HG03457 (cell line): ENCODE results near the gene MT1G.
"Not testable (repeated sequence)": the region's sequence is repeated elsewhere in the genome, so short reads cannot be mapped to it uniquely, and the experiment has no call there.

Experiments used
- ATAC-seq: cut with Tn5 transposase; IDR thresholded peaks from one replicate; pipeline ENCODE4 v1.9.1; 2021; ENCODE audit warnings: moderate number of reproducible peaks; ENCODE audit not compliant: unreplicated experiment

The MT1G gene

DNA sequence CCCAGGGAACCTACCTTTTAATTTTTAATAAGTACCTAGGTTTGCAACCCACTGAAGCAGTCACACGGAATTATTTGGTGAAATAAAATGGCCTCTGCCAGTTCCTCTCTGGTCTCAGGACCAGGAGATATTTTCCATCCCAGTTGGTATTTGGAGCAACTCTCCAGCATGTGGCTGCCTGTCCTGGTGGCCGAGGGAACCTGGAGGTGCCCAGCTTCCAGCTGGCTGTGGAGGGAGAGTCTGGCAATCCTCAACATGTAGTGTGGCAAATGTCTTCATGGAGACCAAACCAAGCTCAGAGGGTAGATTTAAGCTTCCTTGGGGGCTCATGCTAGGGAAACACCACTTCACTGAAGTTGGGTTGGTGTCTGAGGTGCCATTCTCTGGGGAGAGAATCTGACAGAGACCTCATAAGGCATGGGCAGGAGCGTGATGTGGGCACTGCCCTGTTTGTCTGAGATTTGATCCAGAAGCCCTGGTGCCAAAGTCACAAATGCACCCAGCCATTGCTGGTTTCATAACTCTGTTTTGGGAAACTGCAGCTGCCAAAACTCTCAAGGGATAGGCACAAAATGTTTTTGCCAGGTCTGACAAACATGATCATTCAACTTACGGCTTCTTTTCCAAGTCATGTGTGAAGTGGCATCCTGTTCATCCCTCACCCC lies 17.2 kb upstream of the MT1G start:
- no peak for ATAC-seq

DNA sequence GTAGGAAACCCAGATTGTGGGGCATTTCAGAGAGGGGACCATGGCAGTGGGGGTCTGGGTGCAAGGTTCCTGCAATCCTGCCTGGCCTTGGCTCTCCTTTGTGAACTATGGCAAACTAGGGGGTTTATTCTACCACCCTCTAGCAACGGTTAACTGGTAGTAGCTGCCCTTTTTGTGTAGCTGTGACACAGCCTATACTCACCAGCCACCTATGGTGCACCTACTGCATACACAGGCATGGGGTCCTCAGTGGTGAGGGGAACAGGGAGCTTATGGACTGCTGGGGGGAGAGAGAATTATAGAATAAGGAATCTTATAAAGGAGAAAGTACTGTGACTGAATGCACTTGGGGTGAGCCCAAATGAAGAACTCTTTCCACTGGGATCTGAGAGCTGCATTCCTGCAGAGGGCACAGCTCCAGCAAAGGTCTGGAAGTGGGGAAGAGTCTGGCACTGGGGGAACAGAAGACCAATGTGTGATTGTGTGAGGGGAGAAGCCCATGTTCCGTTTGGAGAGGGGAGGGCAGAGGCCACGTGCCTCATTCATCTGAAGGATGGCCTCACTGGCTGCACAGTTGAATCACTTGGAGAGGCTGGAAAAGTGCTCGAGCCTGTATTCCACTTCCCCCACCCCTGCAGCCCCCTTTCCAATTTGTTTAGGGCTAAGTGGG lies 16.5 kb upstream of the MT1G start:
- ATAC-seq = no peak

DNA sequence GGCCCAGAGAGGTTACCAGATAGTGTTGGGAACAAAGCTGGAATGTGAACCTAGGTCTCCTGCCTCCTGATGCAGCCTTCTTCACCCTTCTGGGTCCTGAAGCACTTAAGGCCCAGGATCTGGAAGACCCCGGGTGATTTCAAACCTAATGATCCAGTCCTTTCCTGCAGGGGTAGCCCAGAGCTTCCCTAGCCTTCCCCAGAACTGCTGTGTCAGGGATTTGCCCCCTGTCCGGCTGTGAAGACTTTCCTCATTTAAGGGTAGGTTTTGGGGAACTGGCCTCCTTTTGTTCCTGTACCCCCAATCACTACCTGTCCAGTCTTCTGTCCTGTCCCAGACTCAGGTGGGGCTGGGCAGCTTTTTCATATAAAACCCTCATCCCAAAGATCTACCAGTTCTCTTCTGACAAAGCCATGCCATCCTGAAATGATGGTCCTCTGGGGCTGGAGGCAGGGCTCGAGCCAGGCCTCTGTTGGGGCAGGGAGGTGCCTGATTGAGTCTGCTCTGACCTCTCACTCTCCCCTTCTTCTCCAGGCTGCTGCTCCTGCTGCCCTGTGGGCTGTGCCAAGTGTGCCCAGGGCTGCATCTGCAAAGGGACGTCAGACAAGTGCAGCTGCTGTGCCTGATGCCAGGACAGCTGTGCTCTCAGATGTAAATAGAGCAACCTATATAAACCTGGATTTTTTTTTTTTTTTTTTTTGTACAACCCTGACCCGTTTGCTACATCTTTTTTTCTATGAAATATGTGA lies 15.7 kb upstream of the MT1G start:
- no peak for ATAC-seq

DNA sequence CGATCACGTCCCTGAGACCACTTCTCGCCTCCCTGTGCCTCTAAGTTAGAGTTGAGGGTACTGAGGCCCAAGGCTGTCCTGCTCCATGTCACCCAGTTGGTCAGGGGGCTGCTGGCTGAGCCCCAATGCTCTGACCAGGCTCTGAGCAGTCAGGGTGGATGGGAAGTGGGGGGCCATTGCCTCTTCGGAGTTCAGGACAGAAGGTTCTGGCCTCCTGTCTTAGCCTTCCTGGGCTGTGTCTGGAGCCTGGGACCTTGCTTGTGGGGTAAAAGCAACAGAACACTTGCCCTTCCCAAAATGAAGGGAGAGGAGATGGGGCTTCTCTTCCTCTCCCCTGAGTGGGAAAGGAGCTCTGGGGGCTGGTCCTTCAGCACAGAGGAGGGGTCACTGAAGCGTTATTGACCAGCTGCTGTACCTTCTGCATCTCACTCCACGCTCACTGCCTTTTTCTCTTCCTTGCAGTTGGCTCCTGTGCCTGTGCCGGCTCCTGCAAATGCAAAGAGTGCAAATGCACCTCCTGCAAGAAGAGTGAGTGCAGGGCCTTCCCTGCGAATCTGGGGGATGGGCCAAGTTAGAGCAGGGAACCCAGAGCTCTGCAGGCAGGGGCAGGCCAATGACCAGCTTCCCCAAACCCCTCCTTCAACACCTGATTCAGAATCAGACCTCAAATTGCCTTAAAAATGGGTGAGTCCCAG lies 15.0 kb upstream of the MT1G start:
- no peak for ATAC-seq

DNA sequence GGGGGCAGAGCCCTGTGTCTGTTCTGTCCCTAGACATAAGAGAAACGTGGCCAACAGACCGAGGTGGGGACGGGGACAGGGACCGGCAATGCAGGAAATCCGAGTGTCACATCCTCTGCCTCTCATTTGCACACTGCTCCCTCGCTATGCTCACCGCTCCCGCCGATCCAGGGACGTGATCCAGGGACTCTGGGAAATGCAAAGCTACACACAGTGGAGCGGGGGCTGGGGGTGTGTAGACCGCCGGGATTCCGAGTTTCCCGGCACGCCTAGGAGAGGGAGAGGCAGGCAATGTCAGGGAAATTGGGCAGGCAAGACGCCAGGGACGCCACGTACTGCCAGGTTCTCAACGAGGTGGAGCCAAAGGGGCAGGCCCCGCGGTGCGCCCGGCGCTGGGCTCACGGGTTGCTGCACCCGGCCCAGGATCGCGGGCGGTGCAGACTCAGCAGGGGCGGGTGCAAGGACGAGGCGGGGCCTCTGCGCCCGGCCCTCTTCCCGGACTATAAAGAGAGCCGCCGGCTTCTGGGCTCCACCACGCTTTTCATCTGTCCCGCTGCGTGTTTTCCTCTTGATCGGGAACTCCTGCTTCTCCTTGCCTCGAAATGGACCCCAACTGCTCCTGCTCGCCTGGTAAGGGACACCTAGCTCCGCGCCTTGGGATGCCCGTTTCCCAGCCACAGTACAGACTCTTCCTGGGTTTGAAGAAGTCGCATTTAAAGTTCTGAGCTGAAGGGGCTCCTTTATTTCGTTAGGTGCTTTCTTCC lies 14.3 kb upstream of the MT1G start, which contains the start of gene MT1X:
Gene MT1X (plus strand): TSS at position 532 of the 764 bp plus-strand sequence. CDS start 71 bp downstream, at position 603.
- peak; percentile 79 for ATAC-seq

DNA sequence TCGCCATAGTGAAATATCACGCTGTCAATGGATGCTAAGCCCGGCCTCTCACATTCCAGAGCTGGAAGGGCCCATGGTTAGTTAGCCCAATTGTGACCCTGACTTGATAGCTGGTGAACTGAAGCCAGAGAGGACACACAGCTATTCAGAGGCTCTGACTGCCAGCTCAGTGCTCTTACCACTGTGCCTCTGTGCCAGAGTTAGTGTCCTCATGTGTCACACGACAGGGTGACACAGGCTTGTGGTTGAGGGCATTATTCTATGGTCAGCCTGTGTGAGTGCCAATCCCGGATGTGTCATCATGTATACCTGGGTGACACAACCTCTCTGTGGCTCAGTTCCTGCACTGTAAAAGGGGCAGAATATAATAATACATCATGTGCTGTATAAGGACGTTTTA lies 12.0 kb upstream of the MT1G start:
- no peak for ATAC-seq

DNA sequence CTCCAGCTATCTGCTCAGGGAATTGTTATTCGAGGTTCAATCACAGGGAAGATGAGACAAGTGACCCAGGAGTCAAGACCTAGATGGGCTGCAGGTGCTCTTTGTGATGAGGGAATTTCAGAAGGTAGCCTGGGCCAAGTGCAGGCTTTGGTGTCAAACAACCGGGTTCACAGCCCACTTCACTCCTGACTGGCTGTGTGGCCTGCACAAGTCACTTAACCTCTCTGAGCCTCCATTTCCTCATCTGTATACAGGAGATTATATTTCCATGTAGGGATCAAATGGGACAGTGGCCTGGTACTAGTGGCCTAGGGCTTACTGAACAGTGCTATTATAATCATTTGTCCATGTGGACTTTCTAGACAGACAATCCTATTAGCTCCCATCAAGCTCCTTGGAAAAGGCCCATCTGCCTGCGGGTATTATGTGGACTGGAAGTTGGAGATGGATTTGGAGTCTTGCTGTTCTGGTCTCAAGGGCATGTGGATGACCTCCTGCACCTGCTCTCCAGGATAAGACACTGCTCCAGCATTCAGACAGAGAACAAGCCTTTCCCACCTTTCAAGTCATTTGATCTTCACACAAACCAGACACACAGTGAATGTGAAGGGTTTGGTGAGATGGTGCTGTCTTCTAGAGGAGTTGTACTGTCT lies 11.3 kb upstream of the MT1G start:
- ATAC-seq = no peak

DNA sequence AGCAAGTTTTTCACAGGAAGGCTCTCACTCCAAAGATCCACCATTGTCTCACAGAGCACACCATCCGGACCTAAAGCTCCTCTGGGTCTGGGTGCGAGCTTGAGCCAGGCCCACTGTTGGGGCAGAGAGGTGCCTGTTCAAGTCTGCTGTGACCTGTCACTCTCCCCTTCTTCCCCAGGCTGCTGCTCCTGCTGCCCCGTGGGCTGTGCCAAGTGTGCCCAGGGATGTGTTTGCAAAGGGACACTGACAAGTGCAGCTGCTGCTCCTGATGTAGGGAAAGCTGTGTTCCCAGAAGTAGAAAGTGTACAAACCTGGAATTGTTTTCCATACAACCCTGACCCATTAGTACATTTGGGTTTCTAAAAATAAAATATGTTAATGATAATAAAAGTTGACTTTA lies 9.6 kb upstream of the MT1G start:
- ATAC-seq = no peak

DNA sequence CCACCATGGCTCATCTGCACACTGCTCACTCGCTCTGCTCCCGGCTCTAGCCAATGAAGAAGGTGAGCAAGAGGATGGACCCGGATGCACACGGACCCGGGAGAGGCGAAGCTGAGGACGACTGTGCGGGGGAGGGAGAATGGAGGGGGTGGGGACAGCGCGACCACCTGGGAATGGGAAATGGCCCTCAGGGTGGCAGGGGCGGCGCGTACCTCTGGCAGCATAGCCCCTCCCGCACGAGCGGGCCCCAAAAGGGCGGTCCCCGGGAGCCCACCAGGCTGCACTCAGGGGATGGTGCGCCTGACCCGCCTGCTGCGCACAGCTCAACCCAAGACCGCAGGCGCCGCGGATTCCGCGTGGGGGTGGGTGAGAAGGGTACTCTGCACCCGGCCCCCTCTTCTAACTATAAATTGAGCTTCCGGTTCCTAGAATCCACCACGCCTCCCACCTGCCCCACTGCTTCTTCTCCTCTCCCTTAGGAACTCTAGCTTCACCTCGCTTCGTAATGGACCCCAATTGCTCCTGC lies 7.9 kb upstream of the MT1G start:
- ATAC-seq = no peak

DNA sequence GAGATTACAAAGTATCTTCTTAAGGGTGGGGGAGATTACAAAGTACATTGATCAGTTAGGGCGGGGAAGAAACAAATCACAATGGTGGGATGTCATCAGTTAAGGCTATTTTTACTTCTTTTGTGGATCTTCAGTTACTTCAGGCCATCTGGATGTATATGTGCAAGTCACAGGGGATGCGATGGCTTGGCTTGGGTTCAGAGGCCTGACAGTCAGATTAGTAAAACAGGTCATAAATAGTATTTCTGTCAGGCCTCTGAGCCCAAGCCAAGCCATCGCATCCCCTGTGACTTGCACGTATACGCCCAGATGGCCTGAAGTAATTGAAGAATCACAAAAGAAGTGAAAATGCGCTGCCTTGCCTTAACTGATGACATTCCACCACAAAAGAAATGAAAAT lies 6.7 kb upstream of the MT1G start:
- ATAC-seq = not testable (repeated sequence)

DNA sequence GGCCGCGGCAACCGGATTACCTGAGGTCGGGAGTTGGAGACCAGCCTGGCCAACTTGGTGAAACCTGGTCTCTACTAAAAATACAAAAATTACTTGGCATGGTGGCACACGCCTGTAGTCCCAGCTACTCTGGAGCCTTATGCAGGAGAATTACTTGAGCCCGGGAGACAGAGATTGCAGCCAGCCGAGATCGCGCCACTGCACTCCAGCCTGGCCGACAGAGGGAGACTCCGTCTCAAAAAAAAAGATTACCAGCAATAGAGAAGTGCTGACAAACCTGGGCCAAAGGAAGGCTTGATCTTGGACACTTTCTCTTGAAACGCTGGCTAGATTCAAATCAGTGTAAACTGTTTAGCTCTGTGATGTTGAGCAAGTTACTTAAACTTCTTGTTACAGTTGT lies 6.1 kb upstream of the MT1G start:
- ATAC-seq = no peak

DNA sequence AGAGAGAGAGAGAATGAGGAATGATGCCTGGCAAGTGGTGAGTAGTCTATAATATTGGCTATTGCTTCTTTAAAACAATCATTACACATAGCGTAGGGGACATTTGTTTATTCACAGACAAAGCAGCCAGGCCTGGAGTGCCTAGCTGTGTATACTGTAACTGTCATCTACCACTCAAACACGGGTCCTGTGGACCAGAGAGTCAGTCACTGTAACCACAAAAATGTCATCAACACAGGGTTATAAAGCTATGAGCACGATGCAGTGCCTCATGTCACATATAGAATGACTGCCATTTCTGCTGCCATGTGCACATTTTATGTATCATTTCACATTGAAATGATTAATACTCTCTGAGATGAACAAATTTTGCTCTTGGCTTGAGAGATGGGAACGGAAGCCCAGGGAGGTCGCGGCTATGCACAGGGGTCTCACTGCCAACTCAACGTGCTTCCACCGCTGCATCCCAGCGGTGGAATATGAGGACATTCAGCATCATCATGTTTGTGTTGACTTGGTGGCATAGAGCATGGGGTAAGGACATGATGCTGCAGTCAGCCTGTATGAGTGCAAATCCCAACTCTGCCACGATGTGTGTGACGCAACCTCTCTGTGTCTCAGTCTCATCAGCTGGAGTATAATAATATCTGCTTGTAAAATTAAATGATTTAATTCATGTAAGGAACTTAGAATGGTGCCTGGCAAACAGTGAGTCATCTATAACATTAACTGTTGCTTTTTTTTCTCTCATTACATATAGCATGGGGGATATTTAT lies 5.1 kb upstream of the MT1G start:
- no peak for ATAC-seq

DNA sequence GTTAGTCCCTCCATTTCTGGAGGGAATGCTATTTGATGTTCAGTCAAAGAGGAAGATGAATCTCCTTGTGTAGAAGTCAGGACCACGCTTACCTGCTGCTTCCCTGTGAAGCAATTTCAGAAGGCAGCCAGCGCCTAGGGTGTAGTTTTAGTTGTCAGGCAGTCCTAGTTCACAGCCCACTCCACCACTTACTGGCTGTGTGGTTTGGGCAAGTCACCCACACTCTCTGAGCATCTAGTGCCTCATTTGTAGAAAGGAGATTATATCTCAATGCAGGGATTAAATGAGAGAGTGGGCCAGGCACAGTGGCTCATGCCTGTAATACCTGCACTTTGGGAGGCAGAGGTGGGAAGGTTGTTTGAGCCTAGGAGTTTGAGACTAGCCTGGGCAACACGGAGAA lies 4.3 kb upstream of the MT1G start:
- not testable (repeated sequence) for ATAC-seq

DNA sequence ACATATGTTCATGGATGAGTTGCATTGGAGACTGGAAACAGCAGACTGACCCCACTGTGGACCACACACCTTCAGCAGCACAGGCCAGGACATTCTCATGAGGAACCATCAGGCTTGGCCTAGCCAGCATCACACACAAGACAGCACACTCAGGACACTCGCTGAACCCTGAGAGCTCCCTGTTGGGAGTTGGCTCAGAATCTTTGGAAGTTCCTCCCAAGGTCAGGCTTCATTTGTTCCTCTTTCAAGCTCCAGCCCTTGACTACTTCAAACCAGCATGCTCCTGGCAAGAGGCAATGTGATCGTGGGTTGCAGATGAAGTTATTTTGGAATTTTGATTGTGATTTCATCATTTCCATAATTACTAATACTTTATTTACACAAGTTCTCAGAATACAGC lies 3.8 kb upstream of the MT1G start:
- ATAC-seq = not testable (repeated sequence)

DNA sequence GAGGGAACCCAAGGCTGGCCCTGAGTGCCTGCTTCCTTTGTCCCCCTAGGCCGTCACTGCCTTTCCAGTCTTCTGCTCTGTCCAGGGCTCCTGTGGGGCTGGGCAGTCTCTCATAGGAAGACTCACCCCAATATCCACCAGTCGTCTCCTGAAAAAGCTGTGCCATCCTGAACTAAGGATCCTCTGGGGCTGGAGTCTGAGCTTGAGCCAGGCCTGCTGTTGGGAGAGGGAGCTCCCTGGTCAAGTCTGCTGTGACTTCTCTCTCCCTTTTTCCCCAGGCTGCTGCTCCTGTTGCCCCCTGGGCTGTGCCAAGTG lies 2.7 kb upstream of the MT1G start:
- no peak for ATAC-seq

DNA sequence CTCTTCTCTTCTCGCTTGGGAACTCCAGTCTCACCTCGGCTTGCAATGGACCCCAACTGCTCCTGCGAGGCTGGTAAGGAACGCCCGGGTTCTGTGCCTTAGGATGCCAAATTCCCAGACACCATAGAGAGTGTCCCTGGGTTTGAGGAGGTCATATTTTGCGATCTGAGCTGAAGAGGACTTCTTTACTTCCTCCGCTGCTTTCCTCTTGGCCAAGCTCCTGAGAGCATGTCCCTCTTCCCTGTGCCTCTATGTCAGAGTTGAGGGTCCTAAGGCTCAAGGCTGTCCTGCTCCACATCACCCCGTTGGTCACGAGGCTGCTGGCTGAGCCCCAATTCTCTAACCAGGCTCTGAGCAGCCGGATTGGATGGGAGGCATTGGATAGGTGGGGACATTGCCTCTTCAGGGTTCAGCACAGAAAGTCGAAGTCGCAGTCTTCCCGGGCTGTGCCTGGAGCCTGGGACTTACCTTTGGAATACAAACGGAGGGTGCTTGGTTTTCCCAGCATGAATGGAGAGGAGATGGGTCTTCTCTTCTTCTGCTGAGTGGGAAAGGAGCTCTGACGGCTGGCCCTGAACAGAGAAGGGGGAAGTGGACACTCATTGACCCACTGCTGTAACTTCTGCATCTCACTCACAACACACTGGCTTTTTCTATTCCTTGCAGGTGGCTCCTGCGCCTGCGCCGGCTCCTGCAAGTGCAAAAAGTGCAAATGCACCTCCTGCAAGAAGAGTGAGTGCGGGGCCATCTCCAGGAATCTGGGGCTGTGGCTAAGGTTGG lies 2.2 kb upstream of the MT1G start:
- ATAC-seq = no peak

DNA sequence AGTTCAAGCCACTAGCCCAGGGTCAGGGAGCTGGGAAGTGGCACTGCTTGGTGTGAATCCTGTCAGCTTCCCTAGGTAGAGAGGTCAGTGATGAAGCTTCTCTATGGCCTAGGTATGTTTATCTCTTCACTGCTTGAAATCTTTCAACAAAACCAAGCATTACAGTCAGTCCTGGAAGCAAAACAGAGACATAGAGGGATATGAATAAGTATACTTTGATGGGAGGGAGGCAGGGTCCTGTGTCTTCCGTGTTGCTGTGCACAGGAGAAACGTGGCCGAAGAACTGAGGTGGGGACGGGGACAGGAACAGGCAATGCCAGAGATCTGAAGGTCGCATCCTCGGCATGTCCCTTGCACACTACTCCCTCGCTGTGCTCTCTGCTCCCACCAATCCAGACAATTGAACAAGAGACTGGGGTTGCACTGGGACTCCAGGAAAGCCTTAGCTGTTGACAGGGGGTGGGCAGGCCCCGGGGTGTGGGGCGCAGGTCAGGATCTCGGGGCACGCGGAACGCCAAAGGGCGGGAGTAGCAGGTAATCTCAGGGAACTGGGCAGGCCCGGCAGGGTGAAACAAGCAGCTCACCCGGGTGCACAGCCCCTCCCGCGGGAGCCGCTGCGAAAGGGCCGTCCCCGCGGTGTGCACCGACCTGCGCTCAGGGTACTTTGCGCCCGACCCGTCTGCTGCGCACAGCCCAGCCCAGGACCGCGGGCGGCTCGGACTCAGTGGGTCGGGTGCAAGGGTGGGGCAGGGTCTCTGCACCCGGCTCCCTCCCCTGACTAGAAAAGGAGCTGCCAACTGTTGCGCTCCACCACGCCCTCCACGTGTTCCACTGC lies 1.4 kb upstream of the MT1G start, which contains the start of gene MT1H:
Gene MT1H (plus strand): TSS at position 810 of the 835 bp plus-strand sequence. CDS start 71 bp downstream, outside the sequence.
- ATAC-seq = no peak
